Ureter (tissue), 1 donor: ENCODE data around the gene CPLX1. TPM values are rescaled to one million over a fixed set of nuclear protein-coding genes. Genes with fewer than 3 reads are reported as not detected.
"Not testable (repeated sequence)": the region's sequence is repeated elsewhere in the genome, so short reads cannot be mapped to it uniquely, and the experiment has no call there.

Experiments used
- DNase-seq: peaks from one replicate; pipeline ENCODE4 v3.0.0-alpha.2; 2020; ENCODE audit warnings: low spot score
- total RNA-seq: library from RNA; stranded (reverse); gene quantifications from one replicate; pipeline ENCODE4 v1.2.4, GENCODE V29; 2023
- donor health status: DM: yes; HTN: yes; CAD: no.

CPLX1 gene
- total RNA-seq, 1 donor from 2014 or later = 6.7 TPM

DNA sequence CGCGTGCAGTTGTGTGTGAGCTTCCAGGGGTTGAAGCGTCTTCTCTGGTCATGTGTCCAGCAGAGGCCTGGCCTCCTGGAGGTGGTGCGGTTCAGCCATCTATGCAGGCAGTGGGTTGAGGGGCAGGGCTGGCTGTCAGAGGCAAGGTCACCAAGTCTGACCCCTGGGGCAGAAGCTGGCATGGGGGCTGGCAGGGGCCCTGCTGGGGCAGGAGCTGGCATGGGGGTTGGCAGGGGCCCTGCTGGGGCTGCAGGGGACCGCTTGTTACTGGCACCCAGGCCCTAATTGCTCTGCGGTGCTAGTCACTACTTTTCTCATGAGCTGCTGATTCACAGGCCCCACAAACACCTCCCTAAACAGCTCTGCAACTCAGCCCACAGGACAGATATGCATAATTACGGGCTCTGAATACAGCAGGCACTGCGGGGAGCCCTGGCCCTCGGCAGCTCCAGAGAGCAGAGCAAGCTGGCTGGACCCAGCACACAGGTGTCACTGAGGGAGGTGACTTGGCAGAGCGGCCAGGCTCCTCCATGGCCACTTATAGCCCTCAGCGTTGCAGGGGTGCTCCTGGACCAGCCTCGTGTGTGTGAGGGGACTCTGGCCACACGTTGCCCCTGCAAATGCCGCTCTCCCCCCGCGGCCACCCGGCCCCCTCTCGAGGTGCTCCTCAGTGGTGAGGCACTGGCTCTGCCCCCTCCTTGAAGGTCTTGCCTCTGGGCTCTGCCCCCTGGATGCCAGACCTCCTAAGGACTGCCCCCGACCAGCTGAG is 32.7 kb downstream of the CPLX1 start:
- DNase-seq = no peak

DNA sequence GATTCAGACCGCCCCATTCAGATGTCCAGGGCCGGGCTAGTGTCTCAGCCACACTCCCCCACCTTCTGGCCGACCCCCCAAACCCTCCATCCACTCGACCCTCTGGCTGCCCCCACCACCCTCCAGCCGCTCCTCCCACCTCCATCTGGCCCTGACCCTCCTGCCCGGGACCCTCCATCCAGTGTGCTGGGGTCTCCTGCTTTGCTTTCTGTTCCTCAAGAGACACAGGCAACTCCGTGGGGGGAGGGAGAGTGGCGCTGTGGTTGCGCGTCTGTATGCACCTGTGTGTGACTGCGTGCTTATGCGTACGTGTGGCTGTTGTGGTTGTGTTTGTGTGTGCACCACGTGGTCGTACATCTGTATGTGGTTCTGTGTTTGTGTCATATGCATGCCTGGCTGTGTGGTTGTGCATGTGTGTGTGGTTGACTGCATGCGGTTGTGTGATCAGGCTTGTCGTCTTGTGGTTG is 33.3 kb downstream of the CPLX1 start:
- DNase-seq = no peak

DNA sequence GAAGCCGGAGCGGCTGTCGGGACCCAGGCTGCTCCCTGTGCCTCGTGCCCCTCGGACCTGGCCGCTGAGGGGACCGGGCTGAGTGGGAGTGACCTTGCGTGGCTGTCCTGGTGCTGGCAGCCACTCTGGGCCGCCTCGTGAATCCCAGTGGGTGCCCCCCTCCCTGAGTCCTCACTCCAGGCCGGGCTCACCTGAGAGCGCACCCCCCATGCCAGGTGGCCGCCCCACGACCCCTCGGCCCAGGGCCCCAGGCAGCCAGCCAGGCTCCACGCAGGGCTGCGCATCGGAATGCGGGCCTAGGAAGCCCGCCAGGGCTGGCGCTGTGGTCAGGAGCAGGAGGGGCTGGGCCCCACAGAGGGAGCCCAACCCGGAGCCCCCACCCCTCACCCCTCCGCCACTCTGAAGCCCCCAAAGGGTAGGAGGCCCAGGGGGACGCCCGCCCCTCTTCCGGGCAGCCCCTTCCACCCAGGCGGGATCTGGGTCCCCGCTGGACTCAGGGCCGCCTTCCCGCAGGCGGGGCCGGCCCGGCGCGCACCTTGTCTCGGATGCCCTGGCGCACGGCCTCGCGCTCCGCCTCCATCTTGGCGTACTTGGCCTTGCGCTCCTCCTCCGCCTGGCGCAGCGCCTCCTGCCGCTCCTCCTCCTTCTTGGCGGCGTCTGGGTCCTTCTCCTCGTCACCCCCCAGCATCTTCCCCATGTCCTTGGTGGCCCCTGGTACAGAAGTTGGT is 33.9 kb downstream of the CPLX1 start:
- peak; percentile 46 for DNase-seq

DNA sequence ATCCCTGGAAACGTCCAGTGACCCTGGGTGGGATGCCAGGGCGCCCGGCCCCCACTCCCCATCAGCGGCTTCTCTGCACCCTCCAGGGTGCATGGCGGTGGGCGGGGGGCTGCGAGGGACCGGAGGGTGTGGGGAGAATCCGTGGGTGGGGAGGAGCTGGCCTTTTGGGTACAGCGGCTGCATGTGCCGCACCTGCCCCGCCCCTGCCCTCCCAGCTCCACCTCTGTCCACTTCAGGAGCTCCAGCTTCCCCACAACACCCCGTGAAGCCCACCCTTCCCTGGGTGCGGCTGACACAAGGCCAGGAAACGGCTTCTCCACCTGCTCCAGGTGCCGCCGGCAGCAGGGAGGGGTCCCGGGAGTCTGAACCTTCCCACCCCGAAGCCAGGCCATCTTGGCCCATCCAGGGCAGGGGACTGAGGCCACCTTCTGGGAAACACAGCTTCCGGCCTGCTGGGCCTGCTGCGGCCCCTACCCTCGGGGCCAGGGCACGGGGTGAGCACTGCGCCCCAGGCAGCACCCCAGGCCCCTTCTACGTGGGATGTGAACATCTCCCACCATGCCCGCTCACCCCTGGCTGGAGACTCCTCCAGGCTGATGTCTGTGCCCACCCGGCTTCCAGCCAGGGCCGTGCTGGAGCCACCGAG is 34.6 kb downstream of the CPLX1 start:
- no peak for DNase-seq

DNA sequence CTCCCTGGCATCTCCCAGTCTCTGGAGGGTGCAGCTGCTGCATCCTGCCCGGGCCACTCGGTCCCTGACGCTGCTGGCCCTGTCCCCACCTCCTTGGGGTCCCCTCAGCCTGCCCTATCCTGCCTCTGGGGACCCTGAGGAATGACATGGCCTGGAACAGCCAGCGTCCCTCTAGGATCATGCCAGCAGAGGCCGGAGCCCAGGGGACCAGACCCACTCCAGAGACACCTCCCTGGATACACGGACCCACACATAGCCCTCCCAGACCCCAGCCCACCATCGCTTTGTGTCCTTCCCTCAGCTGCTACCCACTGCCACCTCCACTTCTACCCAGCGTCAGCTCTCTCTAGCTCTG is 35.5 kb downstream of the CPLX1 start:
- DNase-seq = no peak

DNA sequence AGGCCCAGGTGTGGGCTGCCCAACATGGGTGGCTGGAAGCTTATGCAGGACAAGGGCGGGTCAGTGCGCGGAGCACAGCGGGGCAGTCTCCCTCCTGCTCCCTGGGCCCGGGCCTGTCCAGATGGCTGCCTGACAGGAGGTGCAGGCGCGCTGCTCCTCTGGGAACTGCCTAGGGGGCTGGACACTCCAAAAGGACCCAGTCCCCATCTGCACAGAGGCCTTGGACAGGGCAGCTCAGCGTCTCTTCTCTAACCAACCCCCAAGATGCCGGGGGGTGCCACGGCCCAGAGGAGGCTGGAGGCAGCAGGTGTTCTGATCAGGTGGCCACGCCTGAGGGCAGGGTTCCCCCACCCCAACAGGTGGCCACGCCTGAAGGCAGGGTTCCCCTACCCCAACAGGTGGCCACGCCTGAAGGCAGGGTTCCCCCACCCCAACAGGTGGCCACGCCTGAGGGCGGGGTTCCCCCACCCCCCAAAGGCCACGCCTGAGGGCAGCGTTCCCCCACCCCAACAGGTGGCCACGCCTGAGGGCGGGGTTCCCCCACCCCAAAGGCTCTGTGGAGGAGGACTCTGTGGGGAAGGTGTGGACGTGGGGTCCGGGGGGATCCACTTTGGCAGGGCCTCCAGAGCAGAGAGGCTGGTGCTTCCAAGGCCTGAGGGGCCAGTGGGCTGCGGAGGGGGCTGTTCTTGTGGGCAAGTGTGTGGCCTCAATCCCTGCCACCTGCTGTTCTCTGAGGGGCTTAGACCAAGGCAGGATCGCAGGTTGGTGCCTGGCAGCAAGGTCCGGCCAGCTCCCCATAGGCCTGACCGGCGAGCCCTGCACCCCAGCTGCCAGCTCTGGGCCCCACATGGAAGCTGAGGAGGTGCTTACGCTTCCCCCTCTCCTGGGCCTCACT is 36.1 kb downstream of the CPLX1 start:
- DNase-seq = no peak

DNA sequence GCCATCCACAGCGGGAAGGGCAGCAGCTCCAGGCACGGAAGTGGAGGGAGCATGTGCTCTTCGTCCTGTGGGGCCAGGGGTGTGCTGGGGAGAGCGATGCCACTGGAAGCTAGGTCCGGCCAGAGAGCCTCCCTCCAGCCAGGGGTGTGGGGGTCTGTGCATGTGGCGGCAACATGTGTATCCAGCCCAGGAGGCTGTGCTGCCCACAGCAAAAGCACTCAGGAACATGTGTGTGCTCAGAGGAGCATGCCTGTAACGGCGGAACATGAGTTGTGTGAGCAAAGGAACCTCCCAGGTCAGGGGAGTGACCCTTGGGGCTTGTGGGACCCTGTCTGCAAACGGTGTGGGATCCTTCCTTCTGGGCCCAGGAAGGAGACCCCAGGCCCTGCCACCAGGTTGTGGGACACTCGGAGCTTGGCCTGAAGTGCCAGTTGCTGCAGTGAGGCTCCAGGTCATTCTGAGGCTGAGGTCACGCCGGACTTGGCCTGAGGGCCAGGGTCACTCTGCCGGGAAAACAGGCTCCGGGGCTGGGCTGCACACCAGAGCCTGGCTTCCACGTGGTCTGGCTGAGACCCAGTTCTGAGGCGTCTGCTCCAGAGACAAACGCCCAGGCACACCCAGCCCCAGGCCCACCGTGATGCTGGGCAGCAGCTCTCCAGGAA is 37.2 kb downstream of the CPLX1 start:
- DNase-seq = peak; percentile 45

DNA sequence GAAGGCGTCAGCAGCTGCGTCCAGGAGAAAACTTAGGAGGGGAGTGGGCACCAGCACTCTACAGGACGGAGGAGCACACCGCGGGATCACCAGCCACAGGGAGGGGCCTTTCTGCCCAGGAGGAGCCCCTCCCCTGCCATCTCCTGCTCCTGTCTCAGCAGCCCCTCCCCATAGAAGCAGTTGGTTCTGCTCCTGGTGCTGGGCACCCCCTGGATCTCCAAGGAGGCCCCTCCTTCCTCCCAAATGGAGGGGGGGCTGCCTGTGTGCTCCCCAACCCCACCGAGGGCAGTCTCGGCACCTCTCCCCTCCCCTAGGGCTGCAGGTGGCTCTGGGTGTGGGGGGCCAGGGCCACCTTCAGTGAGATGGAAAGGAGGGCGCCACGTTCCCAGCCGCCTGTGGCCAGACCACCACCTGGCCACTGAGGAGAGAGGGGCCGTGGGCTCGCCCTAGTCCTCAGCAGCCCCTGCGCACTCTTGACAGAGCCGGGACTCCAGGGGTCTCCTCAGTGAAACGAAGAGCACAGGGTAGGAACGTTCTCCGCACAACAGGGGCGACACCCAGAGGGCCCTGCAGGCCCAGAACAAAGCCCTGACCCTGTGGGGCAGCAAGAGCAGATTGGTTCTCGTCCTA is 37.8 kb downstream of the CPLX1 start:
- DNase-seq = no peak

DNA sequence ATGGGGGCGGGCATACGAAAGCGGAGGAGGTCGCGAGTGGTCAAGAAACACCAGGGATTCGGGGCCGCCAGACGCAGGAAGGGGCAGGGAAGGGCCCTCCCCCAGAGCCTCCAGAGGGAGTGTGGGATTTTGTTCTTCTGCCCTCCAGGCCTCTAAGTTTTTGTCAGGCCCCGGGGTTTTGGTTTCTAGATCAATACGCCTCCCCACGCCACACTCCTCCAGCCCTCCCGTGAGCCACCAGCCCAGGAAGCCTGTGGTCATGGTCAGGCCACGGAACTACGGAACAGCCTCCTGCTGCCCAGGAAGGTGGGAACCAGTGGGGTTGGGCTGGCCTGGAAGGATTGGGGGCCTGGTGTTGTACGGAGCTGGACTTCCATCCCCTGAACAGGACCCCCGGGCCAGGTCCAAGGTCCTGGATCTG is 38.4 kb downstream of the CPLX1 start:
- DNase-seq = no peak

DNA sequence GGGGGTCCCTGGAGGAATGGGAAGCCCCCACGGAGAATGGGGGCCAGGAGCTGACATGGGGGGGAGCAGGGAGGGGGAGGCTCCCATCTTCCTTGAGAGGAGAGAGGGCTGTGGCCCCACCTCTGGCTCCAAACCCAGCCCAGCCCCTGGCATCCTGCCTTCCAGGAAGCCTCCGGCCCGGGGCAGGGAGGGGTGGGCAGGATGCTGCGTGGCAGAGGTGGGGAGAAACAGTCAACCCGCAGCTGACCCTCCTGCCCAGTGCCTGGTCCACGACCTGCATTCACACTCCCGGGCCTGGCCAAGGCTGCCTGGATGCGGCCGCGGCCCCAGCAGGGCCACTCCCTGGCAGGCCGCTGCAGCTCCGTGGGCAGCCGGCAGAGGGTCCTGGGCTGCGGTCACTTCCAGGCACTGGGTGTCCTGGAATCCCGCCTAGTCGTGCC is 39.0 kb downstream of the CPLX1 start:
- peak; percentile 60 for DNase-seq

DNA sequence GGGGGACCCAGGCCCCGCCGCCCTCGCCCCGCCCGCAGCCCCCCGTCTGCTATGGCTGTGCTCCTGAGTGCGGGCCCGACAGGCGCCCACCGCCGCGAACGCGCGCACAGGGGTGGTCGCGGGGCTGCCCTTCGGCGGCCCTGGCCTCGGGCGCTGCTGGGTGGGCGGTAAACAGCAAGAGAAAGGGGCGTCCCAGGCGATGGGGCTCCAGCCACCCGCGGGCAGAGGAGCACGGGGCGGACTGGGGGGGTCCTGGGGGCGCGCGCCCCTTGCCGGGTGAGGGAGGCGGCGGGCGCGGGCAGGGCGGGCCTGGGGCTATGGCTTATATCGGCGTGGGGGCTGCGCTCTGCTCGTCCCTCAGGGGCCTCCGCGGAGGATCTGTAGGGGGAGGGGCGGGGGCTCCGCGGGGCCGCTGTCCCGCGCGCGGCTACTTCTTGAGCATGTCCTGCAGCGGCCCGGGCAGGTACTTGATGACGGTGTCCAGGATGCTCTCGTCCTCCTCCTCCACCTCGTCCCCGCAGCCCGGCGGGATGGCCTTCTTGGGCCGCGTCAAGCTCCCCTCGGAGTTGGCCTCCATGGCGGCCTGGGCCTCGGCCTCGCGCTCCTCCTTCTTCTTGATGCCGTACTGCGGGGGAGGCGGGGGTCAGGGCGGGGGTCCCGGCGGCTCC is 39.7 kb downstream of the CPLX1 start:
- DNase-seq = peak; percentile 44

DNA sequence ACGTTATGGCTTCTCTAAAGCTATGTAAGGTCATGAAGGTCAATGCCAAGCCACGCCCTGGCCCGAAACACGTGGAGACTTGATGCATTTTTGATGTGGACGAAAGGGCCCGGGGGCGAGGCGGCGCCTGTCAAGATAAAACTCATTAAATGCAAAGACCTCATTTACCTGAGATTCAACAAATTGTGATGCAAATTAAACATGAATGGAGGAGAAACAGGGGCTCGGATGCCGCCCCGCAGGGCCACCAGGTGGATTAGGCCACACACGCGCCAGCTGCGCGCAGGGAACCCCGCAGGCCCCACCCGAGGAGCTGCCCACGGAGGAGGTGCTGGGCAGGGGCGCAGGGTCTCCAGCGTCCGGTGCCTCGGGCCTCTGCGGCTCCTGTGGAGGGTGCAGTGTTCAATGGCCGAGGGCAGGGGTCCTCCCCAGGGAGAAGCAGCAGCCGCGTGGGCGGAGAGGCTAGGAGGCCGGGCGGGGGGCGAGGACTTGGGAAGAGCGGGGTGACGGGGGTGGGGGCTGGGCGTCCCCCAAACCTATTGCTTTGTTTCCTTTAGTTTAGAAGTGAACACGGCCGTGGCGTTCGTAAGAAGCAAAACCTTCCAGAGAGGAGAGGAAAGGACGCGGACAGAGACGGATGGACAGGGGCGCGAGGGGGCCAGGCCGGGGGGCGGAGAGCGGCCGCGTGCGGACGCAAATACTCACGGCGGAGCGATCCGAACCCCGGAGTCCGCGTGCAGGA is 40.4 kb downstream of the CPLX1 start:
- peak; percentile 42 for DNase-seq

DNA sequence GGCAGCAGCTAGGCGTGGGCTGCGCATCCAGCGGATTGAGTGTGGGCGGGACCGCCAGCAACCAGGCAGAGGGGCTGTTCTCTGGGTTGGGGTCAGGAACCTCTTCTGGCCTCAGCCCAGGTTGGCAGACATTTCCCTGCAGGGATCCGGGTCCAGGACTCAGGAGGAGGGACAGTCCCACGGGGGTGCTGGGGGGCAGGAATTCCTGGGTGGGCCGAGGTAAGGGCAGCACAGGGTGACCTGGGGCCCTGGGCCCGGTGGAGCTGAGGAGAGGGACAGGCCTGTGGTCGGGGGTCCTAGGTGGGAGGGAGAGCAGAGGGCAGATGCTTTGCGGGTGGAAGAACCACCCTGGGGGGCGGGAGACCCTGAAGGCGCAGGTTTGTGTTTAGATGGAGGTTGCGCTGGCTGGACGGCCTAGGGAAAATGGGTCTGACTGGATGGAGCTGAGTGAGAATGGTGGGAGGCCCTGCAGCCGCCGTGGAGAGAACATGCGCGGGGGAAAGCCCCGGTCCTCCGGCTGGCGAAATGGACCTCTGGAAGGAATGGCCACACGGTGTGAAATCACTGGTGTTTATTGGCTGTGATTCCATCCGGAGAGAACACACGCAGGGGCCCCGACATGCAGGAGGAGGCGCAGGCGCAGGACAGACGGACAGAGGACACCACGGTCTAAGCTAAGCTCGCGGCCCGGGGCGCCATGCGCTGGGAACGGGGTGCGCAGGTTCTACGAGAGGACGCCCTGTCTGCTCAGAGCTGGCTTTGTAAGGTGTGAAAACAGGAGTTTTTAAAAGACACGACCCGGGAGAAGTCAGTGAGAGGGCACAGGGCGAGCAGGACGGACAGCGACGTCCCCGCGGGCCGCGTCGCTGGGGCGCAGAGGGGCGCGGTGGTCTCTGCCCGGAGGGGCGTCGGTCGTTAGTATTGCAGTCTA is 41.3 kb downstream of the CPLX1 start:
- no peak for DNase-seq

DNA sequence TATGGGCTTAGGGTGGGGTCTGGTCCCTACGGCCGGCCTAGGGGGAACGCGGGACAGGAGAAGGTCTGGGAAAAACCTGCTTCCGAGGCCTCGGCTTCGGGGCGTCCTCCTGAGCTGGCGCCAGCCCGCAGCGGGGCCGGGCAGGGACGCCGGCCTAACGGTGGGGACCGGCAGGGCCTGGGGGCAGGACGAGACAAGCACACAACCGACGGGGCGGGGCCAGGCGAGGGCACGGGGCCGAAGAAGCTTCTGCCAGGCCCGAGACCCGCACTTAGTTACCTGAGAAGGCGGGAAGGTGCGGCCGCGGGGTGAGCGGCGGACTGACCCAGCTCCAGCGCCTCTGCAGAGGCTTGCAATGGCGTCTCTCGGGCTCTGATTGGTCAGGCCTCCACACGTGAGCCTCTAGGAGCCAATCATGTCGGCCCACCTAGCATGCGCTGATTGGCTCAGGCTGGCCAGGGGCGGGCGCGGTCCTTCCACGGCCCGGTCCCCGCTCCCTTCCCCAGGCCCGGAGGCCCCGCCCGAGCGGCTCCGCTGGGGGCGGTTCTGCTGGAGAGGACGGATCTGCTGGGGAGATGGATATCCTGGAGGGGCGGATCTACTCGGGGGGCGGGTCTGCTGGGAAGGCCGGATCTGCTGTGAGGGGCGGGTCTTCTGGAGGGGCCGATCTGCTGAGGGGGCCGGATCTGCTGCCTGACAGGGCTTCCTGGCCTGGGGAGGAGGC is 44.3 kb downstream of the CPLX1 start:
- peak; percentile 99 for DNase-seq

DNA sequence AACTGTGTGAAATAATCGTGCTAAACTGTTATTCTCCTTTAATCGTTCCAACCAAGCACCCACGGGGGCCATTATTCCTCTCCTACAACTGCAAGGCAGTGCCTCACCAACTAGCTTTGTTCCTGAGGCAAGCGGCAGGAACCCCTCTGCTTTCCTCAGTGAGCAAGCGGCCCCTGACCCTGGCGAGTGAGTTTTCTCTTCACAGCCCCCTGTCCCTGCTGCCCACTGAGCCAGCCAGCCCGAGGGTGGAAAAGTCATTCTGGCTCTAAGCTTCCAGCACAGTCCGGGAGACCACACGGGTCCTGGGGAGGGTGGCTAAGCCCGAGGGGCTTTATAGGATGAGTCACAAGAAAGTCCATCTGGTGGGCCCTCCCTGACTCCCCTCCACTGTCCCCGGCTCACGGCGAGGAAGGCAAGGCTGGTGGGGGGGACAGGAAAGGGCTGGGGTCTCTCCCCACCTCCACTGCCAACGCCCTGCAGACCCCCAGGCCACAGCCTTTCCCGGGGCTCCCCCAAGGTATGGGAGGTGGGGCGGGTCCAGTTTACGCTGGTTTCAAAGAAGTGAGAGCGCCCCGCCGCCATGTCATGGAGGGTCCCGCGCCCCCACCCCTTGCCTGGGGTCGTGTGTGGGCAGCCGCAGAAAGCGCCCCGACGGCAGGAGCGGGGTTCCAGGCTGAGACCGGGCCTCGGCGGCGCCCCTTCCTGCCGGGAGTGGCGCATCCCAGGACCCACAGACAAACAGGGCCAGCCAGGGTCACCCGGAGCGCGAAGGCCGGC is 45.0 kb downstream of the CPLX1 start:
- no peak for DNase-seq

DNA sequence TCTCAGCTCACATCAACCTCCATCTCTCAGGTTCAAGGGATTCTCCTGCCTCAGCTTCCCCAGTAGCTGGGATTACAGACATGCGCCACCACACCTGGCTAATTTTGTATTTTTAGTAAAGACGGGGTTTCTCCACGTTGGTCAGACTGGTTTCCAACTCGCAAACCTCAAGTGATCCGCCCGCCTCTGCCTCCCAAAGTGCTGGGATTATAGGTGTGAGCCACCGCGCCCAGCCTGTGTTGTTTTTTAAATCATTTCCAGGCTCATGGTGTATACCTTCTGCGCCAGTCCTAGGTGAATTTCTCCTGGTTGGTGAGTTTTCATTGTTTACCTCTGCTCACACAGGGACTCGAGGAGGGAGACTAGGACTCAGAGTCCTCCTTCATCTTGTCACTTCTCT is 45.7 kb downstream of the CPLX1 start:
- not testable (repeated sequence) for DNase-seq

DNA sequence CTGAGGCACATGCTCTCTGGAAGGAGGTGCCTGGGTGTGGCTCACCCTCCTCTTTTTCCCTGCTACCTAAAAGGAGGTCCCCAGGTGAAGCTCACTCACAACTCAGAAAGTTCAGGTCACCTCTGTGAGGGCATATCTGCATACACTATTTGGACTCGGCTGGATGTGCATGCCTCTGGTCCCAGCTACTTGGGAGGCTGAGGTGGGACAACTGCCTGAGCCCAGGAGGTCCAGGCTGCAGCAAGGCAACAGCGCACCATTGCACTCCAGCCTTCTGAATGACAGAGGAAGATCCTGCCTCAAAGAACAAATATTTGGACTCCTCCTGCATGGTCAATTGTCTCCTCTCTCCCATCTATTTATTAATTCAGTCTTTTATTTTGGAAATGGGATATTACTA is 46.4 kb downstream of the CPLX1 start:
- no peak for DNase-seq
